Measurements from ENCODE around the gene ADCY1. TPM values are rescaled to one million over a fixed set of nuclear protein-coding genes. Genes with fewer than 3 reads are reported as not detected.

ADCY1 gene
- polyA plus RNA-seq, 1 donor (not counting 4 experiments of a cell fraction or from before 2014, with no cell fraction given): 0.54 TPM

DNA sequence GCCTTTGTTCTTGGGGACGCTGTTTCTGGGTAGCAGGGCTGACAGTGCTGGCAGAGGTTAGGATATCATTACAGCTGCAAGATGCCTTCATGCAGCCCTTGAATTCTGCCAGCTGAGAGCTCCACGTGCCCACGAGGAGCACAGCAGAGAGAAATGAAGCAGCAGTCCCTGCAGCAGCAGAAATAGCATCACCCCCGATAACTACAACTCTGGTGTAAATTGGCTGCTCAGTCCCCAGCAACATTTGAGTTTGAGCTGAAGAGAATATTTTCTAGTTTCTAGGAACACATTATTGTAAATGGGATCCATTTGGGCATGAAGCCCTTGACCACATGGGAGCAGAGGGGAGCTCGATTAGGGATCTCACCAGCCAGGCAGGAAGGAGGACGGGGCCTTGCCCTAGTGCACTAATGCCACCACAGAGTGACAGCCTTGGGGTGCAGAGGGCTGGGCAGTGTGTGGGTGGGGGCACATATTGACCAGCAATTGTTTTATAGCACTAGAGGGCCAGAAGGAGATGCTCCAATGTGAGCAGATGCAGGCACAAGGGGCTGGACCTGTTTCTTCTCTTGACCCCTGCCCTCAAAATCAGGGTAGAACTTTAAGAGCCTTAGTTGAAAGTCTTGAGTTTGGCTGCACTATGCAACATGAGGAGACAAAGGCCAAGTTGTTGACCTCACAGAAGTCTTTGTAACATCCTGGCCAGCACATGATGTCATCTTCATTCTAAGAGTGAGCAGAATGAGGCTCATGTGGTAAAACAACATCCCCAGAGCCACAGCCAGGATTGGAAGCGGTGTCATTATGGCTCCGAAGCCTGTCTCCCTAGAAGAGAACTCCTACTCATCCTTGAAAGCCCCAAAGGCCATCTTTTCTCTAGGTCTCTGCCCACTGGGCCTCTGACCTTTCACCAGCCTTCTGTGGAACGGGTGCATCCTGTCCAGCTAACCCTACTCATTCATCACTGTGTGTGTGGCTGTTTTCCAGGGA is 52.6 kb downstream of the ADCY1 start:
- no peaks in the 10 kb centered on the region for H3K9me3 ChIP-seq (ENCODE audit: control insufficient read depth, low read depth, low read length)
- no peak for FAIRE-seq
- no peaks in the 10 kb centered on the region for H3K27me3 ChIP-seq (ENCODE audit: control insufficient read depth, extremely low read depth, insufficient read depth, low read length)
- no peak overlapping the region for H3K4me3 ChIP-seq (ENCODE audit: control insufficient read depth in 2 of 3, extremely low read depth in 1 of 3, insufficient read depth in 2 of 3, low read depth in 1 of 3, low read length in 3 of 3)
- dilution Hi-C loops (cut with MboI; ENCODE audit: extremely low pct_ligation_motif_present, low sequenced_read_pairs): no loop called here
- H4K20me1 ChIP-seq (ENCODE audit: control insufficient read depth, extremely low read depth, insufficient read depth, low read length): no peaks in the 10 kb centered on the region
- TF ChIP-seq, protein P1, sequence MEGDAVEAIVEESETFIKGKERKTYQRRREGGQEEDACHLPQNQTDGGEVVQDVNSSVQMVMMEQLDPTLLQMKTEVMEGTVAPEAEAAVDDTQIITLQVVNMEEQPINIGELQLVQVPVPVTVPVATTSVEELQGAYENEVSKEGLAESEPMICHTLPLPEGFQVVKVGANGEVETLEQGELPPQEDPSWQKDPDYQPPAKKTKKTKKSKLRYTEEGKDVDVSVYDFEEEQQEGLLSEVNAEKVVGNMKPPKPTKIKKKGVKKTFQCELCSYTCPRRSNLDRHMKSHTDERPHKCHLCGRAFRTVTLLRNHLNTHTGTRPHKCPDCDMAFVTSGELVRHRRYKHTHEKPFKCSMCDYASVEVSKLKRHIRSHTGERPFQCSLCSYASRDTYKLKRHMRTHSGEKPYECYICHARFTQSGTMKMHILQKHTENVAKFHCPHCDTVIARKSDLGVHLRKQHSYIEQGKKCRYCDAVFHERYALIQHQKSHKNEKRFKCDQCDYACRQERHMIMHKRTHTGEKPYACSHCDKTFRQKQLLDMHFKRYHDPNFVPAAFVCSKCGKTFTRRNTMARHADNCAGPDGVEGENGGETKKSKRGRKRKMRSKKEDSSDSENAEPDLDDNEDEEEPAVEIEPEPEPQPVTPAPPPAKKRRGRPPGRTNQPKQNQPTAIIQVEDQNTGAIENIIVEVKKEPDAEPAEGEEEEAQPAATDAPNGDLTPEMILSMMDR (optimal IDR thresholded peaks at IDR 0.05 in 1 of 3, IDR thresholded peaks at IDR 0.05 in 1 of 3, conservative IDR thresholded peaks at IDR 0.05 in 1 of 3; ENCODE audit: extremely low read depth in 1 of 3, insufficient read depth in 2 of 3, low read length in 3 of 3): no peak
- no peak for TF ChIP-seq EZH2 (IDR thresholded peaks at IDR 0.05; ENCODE audit: low read length)
- H3K4me2 ChIP-seq (ENCODE audit: control insufficient read depth, extremely low read depth, insufficient read depth, low read depth, low read length): no peak overlapping the region
- H3K9ac ChIP-seq (ENCODE audit: control insufficient read depth, extremely low read depth, insufficient read depth, low read length): no peak overlapping the region
- H3K36me3 ChIP-seq (ENCODE audit: control insufficient read depth in 2 of 2, extremely low read depth in 1 of 2, insufficient read depth in 2 of 2, low read length in 2 of 2): no peaks in the 10 kb centered on the region
- no peak overlapping the region for H2AFZ ChIP-seq (ENCODE audit: control insufficient read depth, low read length)
- H3K79me2 ChIP-seq (ENCODE audit: control insufficient read depth, insufficient read depth, low read length): no peaks in the 10 kb centered on the region
- H3K4me1 ChIP-seq (ENCODE audit: control insufficient read depth, extremely low read depth, insufficient read depth, low read length): no peaks in the 10 kb centered on the region
- DNase-seq (ENCODE audit: low read depth, low spot score): no peak
- H3K27ac ChIP-seq (ENCODE audit: control insufficient read depth, insufficient read depth, low read length): no peak overlapping the region
- no peaks in the 10 kb centered on the region for H3K9me1 ChIP-seq (ENCODE audit: control insufficient read depth, extremely low read depth, insufficient read depth, low read length)

DNA sequence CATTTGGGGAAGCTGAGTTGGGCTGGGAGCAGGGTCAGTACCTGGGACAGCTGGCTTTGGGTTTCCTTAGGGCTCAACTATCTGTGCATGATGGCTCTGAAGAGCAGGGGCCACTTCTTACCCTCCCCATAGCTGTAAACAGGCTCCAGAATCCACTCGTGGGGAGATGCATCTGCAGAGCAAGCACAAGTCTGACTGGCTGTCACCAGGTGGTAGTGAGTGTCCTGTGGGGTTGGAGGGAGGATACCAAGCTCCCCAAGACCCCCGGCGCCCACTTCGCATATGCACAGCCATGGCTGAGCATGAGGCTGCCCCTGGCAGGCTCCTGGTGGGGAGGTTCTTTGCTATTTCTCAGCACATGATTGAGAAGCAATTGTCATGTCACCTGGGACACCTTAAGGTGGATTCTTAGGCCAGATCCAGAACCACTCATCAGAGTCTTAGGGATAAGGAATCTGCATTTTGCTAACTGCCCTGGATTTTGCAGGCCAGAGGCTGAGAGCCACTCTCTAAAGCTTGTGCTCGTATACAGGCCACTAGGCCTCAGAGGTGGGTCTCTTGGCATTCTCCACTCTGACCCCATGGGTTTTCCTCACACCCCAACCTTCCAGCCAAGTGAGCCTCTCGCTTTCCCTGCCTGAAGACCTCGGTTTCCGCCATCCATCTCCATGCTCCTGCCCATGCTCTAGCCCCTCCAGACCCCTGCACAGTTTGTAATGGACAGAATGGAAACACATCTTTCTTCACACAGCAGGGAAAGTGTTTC is 53.7 kb downstream of the ADCY1 start:
- H3K27me3 ChIP-seq (ENCODE audit: control insufficient read depth, extremely low read depth, insufficient read depth, low read length): no peaks in the 10 kb centered on the region
- H3K36me3 ChIP-seq (ENCODE audit: control insufficient read depth in 2 of 2, extremely low read depth in 1 of 2, insufficient read depth in 2 of 2, low read length in 2 of 2): no peaks in the 10 kb centered on the region
- H4K20me1 ChIP-seq (ENCODE audit: control insufficient read depth, extremely low read depth, insufficient read depth, low read length): no peaks in the 10 kb centered on the region
- no peak for FAIRE-seq
- no peak overlapping the region for H3K9ac ChIP-seq (ENCODE audit: control insufficient read depth, extremely low read depth, insufficient read depth, low read length)
- H3K27ac ChIP-seq (ENCODE audit: control insufficient read depth, insufficient read depth, low read length): no peak overlapping the region
- no peaks in the 10 kb centered on the region for H3K4me1 ChIP-seq (ENCODE audit: control insufficient read depth, extremely low read depth, insufficient read depth, low read length)
- dilution Hi-C loops (cut with MboI; ENCODE audit: extremely low pct_ligation_motif_present, low sequenced_read_pairs): no loop called here
- H2AFZ ChIP-seq (ENCODE audit: control insufficient read depth, low read length): no peak overlapping the region
- no peak for DNase-seq (ENCODE audit: low read depth, low spot score)
- H3K4me3 ChIP-seq (ENCODE audit: control insufficient read depth in 2 of 3, extremely low read depth in 1 of 3, insufficient read depth in 2 of 3, low read depth in 1 of 3, low read length in 3 of 3): no peak overlapping the region
- no peaks in the 10 kb centered on the region for H3K79me2 ChIP-seq (ENCODE audit: control insufficient read depth, insufficient read depth, low read length)
- H3K9me1 ChIP-seq (ENCODE audit: control insufficient read depth, extremely low read depth, insufficient read depth, low read length): no peaks in the 10 kb centered on the region
- no peak overlapping the region for H3K4me2 ChIP-seq (ENCODE audit: control insufficient read depth, extremely low read depth, insufficient read depth, low read depth, low read length)
- H3K9me3 ChIP-seq (ENCODE audit: control insufficient read depth, low read depth, low read length): no peaks in the 10 kb centered on the region
- TF ChIP-seq, protein P1 (optimal IDR thresholded peaks at IDR 0.05 in 1 of 3, IDR thresholded peaks at IDR 0.05 in 1 of 3, conservative IDR thresholded peaks at IDR 0.05 in 1 of 3; ENCODE audit: extremely low read depth in 1 of 3, insufficient read depth in 2 of 3, low read length in 3 of 3): no peak
- TF ChIP-seq EZH2 (IDR thresholded peaks at IDR 0.05; ENCODE audit: low read length): no peak
